Hepatocyte (in vitro differentiated cells): Measurements from ENCODE around the gene SHISA4. TPM values are rescaled to one million over a fixed set of nuclear protein-coding genes. Genes with fewer than 3 reads are reported as not detected.
A peak's percentile ranks its signal among the peaks of the same experiment; 100 is the strongest.

ENCODE experiments used
- DNase-seq: peaks from one replicate; pipeline ENCODE4 v3.0.0-alpha.2; 2016; ENCODE audit warnings: low spot score
- H2AFZ ChIP-seq: fragments of 200-600 bp; sonication (generic); 2 replicates; pipeline ENCODE4 v1.6.0; 2016; ENCODE audit warnings: antibody characterized with exemption, mild to moderate bottlenecking
- H3K27ac ChIP-seq: fragments of 200-600 bp; sonication (generic); 2 replicates; pipeline ENCODE4 v1.5.1; 2016; ENCODE audit warnings: mild to moderate bottlenecking
- H3K27me3 ChIP-seq: fragments of 200-600 bp; sonication (generic); 2 replicates; pipeline ENCODE4 v1.6.1; 2016
- H3K36me3 ChIP-seq: fragments of 200-600 bp; sonication (generic); replicated peaks from 2 replicates; pipeline ENCODE4 v1.5.1; 2016; ENCODE audit warnings: low read depth; ENCODE audit not compliant: insufficient read depth
- H3K4me1 ChIP-seq: fragments of 200-600 bp; sonication (generic); 2 replicates; pipeline ENCODE4 v1.5.1; 2016; ENCODE audit warnings: mild to moderate bottlenecking, moderate library complexity; ENCODE audit not compliant: insufficient read depth
- H3K4me2 ChIP-seq: fragments of 200-600 bp; sonication (generic); 2 replicates; pipeline ENCODE4 v1.6.0; 2016
- H3K4me3 ChIP-seq: fragments of 200-600 bp; sonication (generic); 2 replicates; pipeline ENCODE4 v1.5.1; 2016; ENCODE audit warnings: mild to moderate bottlenecking
- H3K79me2 ChIP-seq: fragments of 200-600 bp; sonication (generic); 2 replicates; pipeline ENCODE4 v1.6.0; 2017; ENCODE audit warnings: mild to moderate bottlenecking
- H3K9me2 ChIP-seq: fragments of 200-600 bp; sonication (generic); replicated peaks from 2 replicates; pipeline ENCODE4 v1.6.0; 2017; ENCODE audit warnings: mild to moderate bottlenecking; ENCODE audit not compliant: insufficient read depth
- H3K9me3 ChIP-seq: fragments of 200-600 bp; sonication (generic); 2 replicates; pipeline ENCODE4 v1.5.1; 2016; ENCODE audit warnings: low read depth, mild to moderate bottlenecking
- H4K20me1 ChIP-seq: fragments of 200-600 bp; sonication (generic); 2 replicates; pipeline ENCODE4 v1.6.0; 2016; ENCODE audit warnings: mild to moderate bottlenecking; ENCODE audit not compliant: insufficient read depth, poor library complexity, severe bottlenecking
- EZH2 ChIP-seq: fragments of 200-600 bp; sonication (generic); IDR thresholded peaks from 2 replicates; pipeline ENCODE4 v1.6.1; 2016; ENCODE audit warnings: antibody characterized with exemption, mild to moderate bottlenecking, borderline replicate concordance
- EZH2phosphoT487 ChIP-seq: fragments of 200-600 bp; sonication (generic); IDR thresholded peaks from one replicate; pipeline ENCODE4 v1.6.1; 2018; ENCODE audit warnings: antibody characterized with exemption, mild to moderate bottlenecking, low read depth, moderate library complexity; ENCODE audit not compliant: unreplicated experiment, severe bottlenecking
- WGBS: methylation state at CpG from one replicate; pipeline ENCODE4 v1.1.6; 2016; ENCODE audit warnings: low lambda C conversion rate; ENCODE audit errors: missing lambda C conversion rate; 5-methylcytosine and 5-hydroxymethylcytosine counted together
- polyA plus RNA-seq: library from polyadenylated mRNA; unstranded; fragments of >200 nt; fragmentation: Nextera tagmentation; extraction: Ambion mirVana; gene quantifications from 2 replicates; pipeline ENCODE4 v1.2.1, GENCODE V29; 2016
- total RNA-seq: library from RNA; depleted of rRNA; stranded (reverse); fragments of >200 nt; gene quantifications from 2 replicates; pipeline ENCODE4 v1.2.3, GENCODE V29; 2014
- TF ChIP-seq, protein P1 (sequence below): fragments of 200-600 bp; sonication (generic); IDR thresholded peaks from 2 replicates; pipeline ENCODE4 v1.5.1; 2016; ENCODE audit warnings: antibody characterized with exemption, mild to moderate bottlenecking; ENCODE audit not compliant: poor library complexity

SHISA4 gene
- total and polyA plus RNA-seq, 2 experiments from 2014 or later, result 10.2 to 24.0 TPM

DNA sequence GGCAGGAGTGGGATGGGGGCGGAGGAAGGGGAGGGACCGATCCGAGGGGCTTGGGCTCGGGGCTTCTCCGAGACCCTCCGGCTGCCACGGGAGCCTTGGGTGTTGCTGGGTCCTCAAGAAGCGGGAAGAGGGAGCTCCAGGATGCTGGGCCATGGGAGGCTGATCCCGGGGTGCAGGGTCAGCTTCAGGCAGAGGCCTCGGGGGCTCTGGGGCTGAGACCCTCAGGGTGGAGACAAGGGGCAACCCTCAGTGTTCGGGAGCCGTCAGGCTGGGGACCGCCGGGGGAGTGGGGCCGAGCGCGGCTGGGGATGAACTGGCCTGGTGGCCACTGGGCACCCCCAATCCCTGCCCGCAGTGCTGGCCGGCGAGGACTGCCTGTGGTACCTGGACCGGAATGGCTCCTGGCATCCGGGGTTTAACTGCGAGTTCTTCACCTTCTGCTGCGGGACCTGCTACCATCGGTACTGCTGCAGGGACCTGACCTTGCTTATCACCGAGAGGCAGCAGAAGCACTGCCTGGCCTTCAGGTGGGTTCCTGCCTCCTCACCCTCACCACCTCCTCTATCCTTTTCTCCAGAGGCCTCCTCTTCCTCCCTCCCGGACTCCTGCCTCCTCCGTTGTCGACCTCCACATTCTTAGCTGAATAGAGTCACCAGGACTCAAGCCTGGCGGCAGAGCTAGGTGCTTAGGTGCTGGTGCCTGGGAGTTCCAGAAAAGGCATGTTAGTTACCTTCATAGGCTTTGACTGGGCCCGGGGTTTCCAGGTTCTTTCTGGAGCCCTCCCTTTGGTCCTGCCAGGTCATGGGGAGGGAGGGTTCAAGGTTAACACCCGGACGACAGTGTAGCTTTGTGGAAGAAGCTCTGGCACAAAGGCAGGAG is 631 bp downstream of the SHISA4 start:
- no peaks in the 10 kb centered on the region for H3K79me2 ChIP-seq
- no peaks in the 10 kb centered on the region for H3K9me3 ChIP-seq
- TF ChIP-seq EZH2phosphoT487, result no peak
- TF ChIP-seq, protein P1, sequence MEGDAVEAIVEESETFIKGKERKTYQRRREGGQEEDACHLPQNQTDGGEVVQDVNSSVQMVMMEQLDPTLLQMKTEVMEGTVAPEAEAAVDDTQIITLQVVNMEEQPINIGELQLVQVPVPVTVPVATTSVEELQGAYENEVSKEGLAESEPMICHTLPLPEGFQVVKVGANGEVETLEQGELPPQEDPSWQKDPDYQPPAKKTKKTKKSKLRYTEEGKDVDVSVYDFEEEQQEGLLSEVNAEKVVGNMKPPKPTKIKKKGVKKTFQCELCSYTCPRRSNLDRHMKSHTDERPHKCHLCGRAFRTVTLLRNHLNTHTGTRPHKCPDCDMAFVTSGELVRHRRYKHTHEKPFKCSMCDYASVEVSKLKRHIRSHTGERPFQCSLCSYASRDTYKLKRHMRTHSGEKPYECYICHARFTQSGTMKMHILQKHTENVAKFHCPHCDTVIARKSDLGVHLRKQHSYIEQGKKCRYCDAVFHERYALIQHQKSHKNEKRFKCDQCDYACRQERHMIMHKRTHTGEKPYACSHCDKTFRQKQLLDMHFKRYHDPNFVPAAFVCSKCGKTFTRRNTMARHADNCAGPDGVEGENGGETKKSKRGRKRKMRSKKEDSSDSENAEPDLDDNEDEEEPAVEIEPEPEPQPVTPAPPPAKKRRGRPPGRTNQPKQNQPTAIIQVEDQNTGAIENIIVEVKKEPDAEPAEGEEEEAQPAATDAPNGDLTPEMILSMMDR, result no peak
- TF ChIP-seq EZH2, result no peak
- no peaks in the 10 kb centered on the region for H3K9me2 ChIP-seq
- DNase-seq, result no peak
- H2AFZ ChIP-seq, result peak overlapping the region; percentile 94
- H4K20me1 ChIP-seq, result no peaks in the 10 kb centered on the region
- peak overlapping the region; percentile 92 for H3K4me3 ChIP-seq
- 69% methylated on average over 11 of the region's 33 CpGs for WGBS
- H3K4me2 ChIP-seq, result peak overlapping the region; percentile 89
- H3K36me3 ChIP-seq, result no peaks in the 10 kb centered on the region
- H3K27me3 ChIP-seq, result no peaks in the 10 kb centered on the region
- peaks cover 9% of the 10 kb centered on the region for H3K4me1 ChIP-seq
- no peak overlapping the region for H3K27ac ChIP-seq

DNA sequence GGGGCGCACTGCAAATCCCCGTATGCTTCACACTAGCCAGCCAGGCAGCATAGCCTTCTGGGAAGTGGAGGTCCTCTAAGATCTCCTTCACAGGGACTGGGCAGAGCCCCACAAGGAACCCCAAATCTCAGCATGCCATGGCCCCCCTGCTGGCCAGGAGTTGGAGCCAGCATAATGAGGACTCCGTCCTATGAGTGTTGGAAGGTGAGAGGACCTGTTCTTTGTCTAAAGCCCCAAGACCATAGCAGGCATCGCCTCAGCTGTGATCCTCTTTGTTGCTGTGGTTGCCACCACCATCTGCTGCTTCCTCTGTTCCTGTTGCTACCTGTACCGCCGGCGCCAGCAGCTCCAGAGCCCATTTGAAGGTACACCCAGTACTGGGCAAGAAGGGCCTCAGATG is 1.5 kb downstream of the SHISA4 start:
- no peak overlapping the region for H2AFZ ChIP-seq
- no peak for DNase-seq
- H3K27ac ChIP-seq, result no peak overlapping the region
- WGBS, result 96% methylated on average over 7 of the region's 7 CpGs
- TF ChIP-seq, protein P1, result no peak
- TF ChIP-seq EZH2, result no peak
- TF ChIP-seq EZH2phosphoT487, result no peak
- H3K4me3 ChIP-seq, result no peak overlapping the region
- H3K36me3 ChIP-seq, result no peaks in the 10 kb centered on the region
- H3K4me2 ChIP-seq, result peak overlapping the region; percentile 89
- no peaks in the 10 kb centered on the region for H3K9me3 ChIP-seq
- H3K79me2 ChIP-seq, result no peaks in the 10 kb centered on the region
- H3K27me3 ChIP-seq, result no peaks in the 10 kb centered on the region
- peaks cover 9% of the 10 kb centered on the region for H3K4me1 ChIP-seq
- H3K9me2 ChIP-seq, result no peaks in the 10 kb centered on the region
- no peaks in the 10 kb centered on the region for H4K20me1 ChIP-seq

DNA sequence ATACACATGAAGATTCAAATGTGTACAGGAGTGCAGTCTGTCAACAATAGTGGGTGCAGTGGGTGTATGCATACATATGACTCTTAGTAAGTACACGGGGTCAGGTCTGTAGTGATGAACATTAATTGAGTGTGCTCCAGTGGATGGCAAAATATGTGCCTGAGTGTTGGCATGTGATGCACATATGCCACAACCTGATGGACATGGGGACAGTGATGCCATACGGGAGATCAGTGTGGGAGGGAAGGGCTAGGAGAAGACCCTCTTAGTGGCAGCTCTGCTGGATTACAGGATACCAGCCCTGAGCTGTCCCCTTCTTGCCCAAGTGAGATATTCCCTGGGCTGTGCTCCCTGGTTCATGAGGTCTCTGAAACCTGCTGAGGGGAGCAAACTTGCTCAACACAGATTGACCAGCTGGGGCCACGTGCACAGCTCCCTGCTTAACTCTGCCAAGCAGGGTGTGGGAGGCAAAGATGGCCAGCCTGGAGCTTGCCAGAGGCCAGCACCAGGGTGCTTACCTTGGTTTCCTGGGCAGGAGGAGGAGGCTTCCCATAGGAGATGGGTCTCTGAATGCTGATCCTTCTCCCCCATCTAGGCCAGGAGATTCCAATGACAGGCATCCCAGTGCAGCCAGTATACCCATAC is 2.2 kb downstream of the SHISA4 start:
- Histone ChIP-seq H4K20me1 (no peaks in the 10 kb centered on the region), H3K36me3 (no peaks in the 10 kb centered on the region), H3K27me3 (no peaks in the 10 kb centered on the region), H3K27ac (no peak overlapping the region), H3K9me3 (no peaks in the 10 kb centered on the region), H2AFZ (no peak overlapping the region), H3K4me3 (no peak overlapping the region), H3K4me2 (no peak overlapping the region), H3K4me1 (peaks cover 9% of the 10 kb centered on the region), H3K79me2 (no peaks in the 10 kb centered on the region), H3K9me2 (no peaks in the 10 kb centered on the region)
- WGBS, result 93% methylated on average over 3 of the region's 3 CpGs
- TF ChIP-seq EZH2, result no peak
- no peak for TF ChIP-seq EZH2phosphoT487
- TF ChIP-seq, protein P1, result no peak
- DNase-seq, result no peak
